ENCODE measurements around the gene PDE6G. TPM values are rescaled to one million over a fixed set of nuclear protein-coding genes. Genes with fewer than 3 reads are reported as not detected.
A peak's percentile ranks its signal among the peaks of the same experiment; 100 is the strongest.

PDE6G gene
- total RNA-seq, 2 donors from 2014 or later = not detected

- no peaks in the 10 kb centered on the region for H3K9me3 ChIP-seq
- H3K4me1 ChIP-seq = no peaks in the 10 kb centered on the region
- H3K27me3 ChIP-seq = no peaks in the 10 kb centered on the region
- intact Hi-C loops (cut with DNase I) = no loop called here
- no peak for TF ChIP-seq CTCF (IDR thresholded peaks at IDR 0.05)
- no peaks in the 10 kb centered on the region for H3K36me3 ChIP-seq
- H3K4me3 ChIP-seq = no peak overlapping the region
- no peak overlapping the region for H3K27ac ChIP-seq
- H3K9ac ChIP-seq (ENCODE audit: low read depth in 2 of 2, low read length in 2 of 2) = no peak overlapping the region
- DNase-seq = no peak
Observed at GRCh38 chr17:81659038-81659437, 2.7 kb upstream of the PDE6G start.

DNA sequence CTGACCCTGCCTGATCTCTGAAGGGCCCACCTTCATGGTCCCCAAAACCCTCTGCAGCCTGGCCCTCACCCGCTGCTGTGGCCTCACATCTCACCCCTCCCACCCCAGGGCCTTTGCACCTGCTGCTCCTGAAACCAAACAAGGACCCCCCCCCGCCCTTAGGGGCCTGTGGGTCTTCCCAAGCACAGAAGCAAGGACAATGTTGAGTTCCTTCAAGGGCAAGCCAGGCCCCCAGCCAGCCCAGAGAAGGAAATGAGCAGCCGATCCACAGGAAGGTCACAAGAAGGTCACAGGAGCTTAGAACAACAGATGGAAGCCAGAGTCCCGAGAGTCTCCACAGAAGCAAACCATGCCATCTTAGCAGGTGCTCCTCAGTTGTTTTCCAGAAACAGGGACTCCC, 493 bp upstream of the PDE6G start:
- Histone ChIP-seq H3K4me1 (no peaks in the 10 kb centered on the region), H3K9ac (ENCODE audit: low read depth in 2 of 2, low read length in 2 of 2) (no peak overlapping the region), H3K36me3 (no peaks in the 10 kb centered on the region), H3K4me3 (no peak overlapping the region), H3K9me3 (no peaks in the 10 kb centered on the region), H3K27ac (no peak overlapping the region), H3K27me3 (no peaks in the 10 kb centered on the region)
- no peak for DNase-seq
- intact Hi-C loops (cut with DNase I) = no loop called here
- TF ChIP-seq CTCF (IDR thresholded peaks at IDR 0.05) = no peak

DNA sequence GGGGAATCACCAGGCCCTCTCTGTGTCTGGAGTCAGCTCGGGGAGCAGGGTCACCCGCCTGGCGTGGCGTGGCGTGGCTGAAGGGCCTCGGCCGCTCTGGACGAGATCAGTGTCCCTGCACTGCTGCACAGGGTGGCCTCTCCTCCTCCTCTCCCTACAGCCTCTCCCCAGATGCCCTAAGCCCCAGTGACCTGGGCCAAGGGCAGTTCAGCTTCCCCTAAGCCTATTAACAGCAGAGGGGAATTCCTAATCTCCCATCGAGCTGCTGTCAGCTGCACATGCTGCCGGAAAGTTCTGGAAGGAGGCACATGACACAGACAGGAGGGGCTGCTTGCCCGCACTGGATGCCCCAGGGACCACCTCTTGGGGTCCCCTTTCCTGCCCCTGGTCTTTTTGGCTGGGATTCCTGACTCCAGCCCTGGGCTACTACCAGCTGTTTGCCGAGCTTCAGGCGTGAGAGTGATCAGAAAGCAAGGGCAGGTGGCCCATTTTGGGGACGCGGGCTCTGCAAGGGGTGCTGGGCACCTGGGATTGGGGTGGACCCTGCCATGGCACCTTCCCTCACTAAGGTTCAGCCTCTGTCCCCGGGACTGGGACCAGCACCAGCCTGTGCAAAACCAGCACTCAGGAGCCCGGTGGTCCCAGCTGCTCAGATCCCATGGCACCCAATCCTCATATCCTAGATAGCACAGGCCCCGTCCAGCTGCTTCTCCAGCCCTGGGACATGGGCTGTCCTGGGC, 794 bp downstream of the PDE6G start:
- Histone ChIP-seq H3K27me3 (no peaks in the 10 kb centered on the region), H3K36me3 (no peaks in the 10 kb centered on the region), H3K27ac (no peak overlapping the region), H3K9me3 (no peaks in the 10 kb centered on the region), H3K4me1 (no peaks in the 10 kb centered on the region), H3K9ac (ENCODE audit: low read depth in 2 of 2, low read length in 2 of 2) (no peak overlapping the region), H3K4me3 (no peak overlapping the region)
- intact Hi-C loops (cut with DNase I) = no loop called here
- TF ChIP-seq CTCF (IDR thresholded peaks at IDR 0.05) = no peak
- no peak for DNase-seq

DNA sequence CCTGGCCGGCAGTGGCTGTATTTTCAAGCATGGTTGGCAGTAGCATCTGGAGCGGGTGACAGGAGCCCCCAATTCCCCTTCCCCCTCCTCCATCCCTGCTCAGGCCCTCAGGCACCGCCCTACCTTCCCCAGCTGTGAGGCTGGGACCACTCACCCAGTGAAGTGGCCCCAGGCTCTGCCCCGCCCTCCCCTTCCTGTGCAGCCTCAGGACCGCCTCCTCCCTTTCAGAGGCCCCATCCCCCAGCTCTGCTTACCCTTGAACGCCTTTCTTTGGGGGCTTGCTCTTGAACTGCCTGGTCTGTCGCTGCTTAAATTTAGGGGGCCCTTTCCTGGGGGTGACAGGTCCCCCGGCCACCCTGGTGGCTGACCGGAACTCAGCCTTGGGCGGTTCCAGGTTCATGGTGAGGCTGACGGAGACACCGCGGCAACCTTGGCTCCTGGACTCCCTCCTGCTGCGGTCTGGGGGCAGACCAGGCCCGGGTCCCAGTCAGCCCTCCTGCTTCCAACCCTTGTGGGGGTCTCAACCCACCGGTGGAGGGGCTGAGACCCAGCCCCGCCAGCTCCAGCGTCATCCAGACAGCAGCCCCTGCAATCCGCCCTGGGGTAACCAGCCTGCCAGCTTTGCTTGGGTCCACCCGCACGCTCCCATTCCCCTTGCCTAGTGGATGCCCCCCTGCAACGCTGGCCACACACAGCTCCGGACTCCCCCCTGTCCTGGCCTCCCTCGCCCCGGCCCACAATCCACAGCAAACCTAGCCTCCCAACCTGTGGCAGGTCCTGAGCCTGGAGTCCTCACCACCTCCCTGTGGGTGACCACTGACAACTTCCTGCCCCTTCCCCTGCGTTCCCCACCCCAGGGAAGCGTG, 3.2 kb downstream of the PDE6G start:
- H3K4me3 ChIP-seq = peak overlapping the region; percentile 4
- no peaks in the 10 kb centered on the region for H3K4me1 ChIP-seq
- DNase-seq = no peak
- no peak overlapping the region for H3K27ac ChIP-seq
- no peak for TF ChIP-seq CTCF (IDR thresholded peaks at IDR 0.05)
- no peaks in the 10 kb centered on the region for H3K36me3 ChIP-seq
- H3K9me3 ChIP-seq = no peaks in the 10 kb centered on the region
- peak overlapping the region in 1 of 2 donors; percentile 24 for H3K9ac ChIP-seq (ENCODE audit: low read depth in 2 of 2, low read length in 2 of 2)
- peaks cover 6% of the 10 kb centered on the region for H3K27me3 ChIP-seq
- intact Hi-C loops (cut with DNase I) = no loop called here

GRCh38 chr17:81651692-81652091, 4.7 kb downstream of the PDE6G start:
- intact Hi-C loops (cut with DNase I) = no loop called here
- no peak for TF ChIP-seq CTCF (IDR thresholded peaks at IDR 0.05)
- Histone ChIP-seq H3K9ac (ENCODE audit: low read depth in 2 of 2, low read length in 2 of 2) (no peak overlapping the region), H3K36me3 (no peaks in the 10 kb centered on the region), H3K9me3 (no peaks in the 10 kb centered on the region), H3K4me3 (no peak overlapping the region), H3K27ac (no peak overlapping the region), H3K4me1 (no peaks in the 10 kb centered on the region), H3K27me3 (peaks cover 16% of the 10 kb centered on the region)
- DNase-seq = no peak
